MCF 10A (cell line): ENCODE measurements around the gene SGK1. TPM values are rescaled to one million over a fixed set of nuclear protein-coding genes. Genes with fewer than 3 reads are reported as not detected.

ENCODE experiments used
- BruUV-seq: library from RNA; stranded (reverse); fragments of 400-500 nt; replicated peaks from 2 replicates; lab custom pipeline; 2021; lab: Mats Ljungman, UMichigan
- CTCF ChIA-PET: fragments of 300-600 bp; sonication (Branson Sonifier 250); formaldehyde crosslinking; extraction: SDS; loops from one replicate; lab custom pipeline; 2021; ENCODE audit warnings: antibody characterized with exemption, inconsistent platforms; lab: Yijun Ruan, JAX
- POLR2A ChIA-PET: fragments of 300-600, 350-650 bp; sonication (Branson Sonifier 250); formaldehyde crosslinking; extraction: SDS; loops from one replicate; lab custom pipeline; 2020; ENCODE audit warnings: antibody characterized with exemption, inconsistent platforms; lab: Yijun Ruan, JAX
- DNase-seq: peaks from one replicate; pipeline ENCODE4 v3.0.0-alpha.2; 2018; ENCODE audit not compliant: unreplicated experiment
- H3K27ac Mint-ChIP-seq: one replicate; pipeline ENCODE4 v1.8.0; 2022; ENCODE audit warnings: mild to moderate bottlenecking, low read depth, mixed read lengths; ENCODE audit not compliant: unreplicated experiment
- H3K27me3 Mint-ChIP-seq: one replicate; pipeline ENCODE4 v1.8.0; 2022; ENCODE audit warnings: mixed read lengths; ENCODE audit not compliant: insufficient read depth, unreplicated experiment
- H3K36me3 Mint-ChIP-seq: one replicate; pipeline ENCODE4 v1.8.0; 2022; ENCODE audit warnings: mild to moderate bottlenecking, moderate library complexity, mixed read lengths; ENCODE audit not compliant: insufficient read depth, unreplicated experiment
- H3K4me1 Mint-ChIP-seq: one replicate; pipeline ENCODE4 v1.8.0; 2022; ENCODE audit warnings: mixed read lengths; ENCODE audit not compliant: insufficient read depth, unreplicated experiment
- H3K4me3 Mint-ChIP-seq: one replicate; pipeline ENCODE4 v1.8.0; 2022; ENCODE audit warnings: mild to moderate bottlenecking, moderate library complexity, mixed read lengths; ENCODE audit not compliant: unreplicated experiment
- H3K9me3 Mint-ChIP-seq: one replicate; pipeline ENCODE4 v1.8.0; 2022; ENCODE audit warnings: mixed read lengths; ENCODE audit not compliant: unreplicated experiment
- intact Hi-C: fragments of 100-400 bp; cut with micrococcal nuclease; formaldehyde crosslinking; loops from 2 replicates; pipeline ENCODE4 v1.14.1; 2022
- total RNA-seq: library from RNA; stranded (reverse); gene quantifications from 2 replicates; pipeline ENCODE4 v1.2.3, GENCODE V29; 2022
- TF ChIP-seq, protein P1 (sequence below): fragments of 200-600 bp; IDR thresholded peaks from one replicate; pipeline ENCODE4 v1.8.0; 2022; ENCODE audit warnings: antibody characterized with exemption, mild to moderate bottlenecking; ENCODE audit not compliant: unreplicated experiment

The SGK1 gene
- total RNA-seq, 1 experiment from 2014 or later: 30.8 TPM

DNA sequence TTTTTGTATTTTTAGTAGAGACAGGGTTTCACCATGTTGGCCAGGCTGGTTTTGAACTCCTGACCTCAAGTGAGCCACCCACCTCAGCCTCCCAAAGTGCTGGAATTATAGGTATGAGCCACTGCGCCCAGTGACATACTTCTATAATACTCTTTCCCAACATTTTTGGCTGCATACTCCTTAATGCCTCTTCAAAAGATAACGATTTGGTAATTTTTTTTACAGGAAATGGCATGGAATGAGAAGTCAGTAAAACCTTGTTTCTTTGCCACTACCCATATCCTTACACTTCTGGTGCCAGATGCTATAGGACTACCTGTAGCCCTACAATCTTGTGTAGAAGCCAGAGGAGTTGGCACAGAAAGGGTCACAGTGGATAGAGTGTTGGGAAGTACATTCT lies 41.4 kb upstream of the SGK1 start:
- peaks cover 20% of the 10 kb centered on the region for H3K4me1 Mint-ChIP-seq
- no peak overlapping the region for H3K27ac Mint-ChIP-seq
- peaks cover 5% of the 10 kb centered on the region for H3K9me3 Mint-ChIP-seq
- no peak for DNase-seq
- ChIA-PET POLR2A (no interaction called here), CTCF (interaction anchor here (0.6 kb wide), 1 partner anchor 8 kb away, joined by 3 read pairs; no protein-coding TSS in a partner anchor)
- H3K27me3 Mint-ChIP-seq: no peaks in the 10 kb centered on the region
- TF ChIP-seq, protein P1, sequence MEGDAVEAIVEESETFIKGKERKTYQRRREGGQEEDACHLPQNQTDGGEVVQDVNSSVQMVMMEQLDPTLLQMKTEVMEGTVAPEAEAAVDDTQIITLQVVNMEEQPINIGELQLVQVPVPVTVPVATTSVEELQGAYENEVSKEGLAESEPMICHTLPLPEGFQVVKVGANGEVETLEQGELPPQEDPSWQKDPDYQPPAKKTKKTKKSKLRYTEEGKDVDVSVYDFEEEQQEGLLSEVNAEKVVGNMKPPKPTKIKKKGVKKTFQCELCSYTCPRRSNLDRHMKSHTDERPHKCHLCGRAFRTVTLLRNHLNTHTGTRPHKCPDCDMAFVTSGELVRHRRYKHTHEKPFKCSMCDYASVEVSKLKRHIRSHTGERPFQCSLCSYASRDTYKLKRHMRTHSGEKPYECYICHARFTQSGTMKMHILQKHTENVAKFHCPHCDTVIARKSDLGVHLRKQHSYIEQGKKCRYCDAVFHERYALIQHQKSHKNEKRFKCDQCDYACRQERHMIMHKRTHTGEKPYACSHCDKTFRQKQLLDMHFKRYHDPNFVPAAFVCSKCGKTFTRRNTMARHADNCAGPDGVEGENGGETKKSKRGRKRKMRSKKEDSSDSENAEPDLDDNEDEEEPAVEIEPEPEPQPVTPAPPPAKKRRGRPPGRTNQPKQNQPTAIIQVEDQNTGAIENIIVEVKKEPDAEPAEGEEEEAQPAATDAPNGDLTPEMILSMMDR: no peak
- intact Hi-C loops: no loop called here
- no peak overlapping the region for H3K4me3 Mint-ChIP-seq
- no peaks in the 10 kb centered on the region for H3K36me3 Mint-ChIP-seq
- no TSS peak for BruUV-seq

DNA sequence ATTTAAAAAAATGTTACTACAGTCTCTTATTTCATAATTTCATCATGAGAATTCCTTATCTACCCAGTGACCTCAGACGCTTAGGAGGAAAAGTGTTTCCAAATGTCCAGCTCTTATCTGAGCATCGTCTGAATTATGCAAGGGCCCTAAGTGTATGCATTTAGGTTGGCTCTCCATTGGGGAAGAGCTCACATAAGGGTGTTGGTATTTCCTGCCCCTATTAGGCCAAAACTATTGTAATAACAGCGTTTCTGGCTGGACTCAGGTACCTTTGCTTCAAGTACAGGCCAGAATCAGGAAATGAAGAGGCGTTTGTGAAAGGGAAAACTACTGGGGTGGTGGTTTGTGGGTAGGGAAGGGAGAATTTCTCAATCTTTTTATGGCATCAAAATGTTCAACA lies 40.4 kb upstream of the SGK1 start:
- Mint-ChIP-seq H3K36me3 (no peaks in the 10 kb centered on the region), H3K27ac (peak overlapping the region; percentile 75), H3K27me3 (no peaks in the 10 kb centered on the region), H3K4me1 (peaks cover 17% of the 10 kb centered on the region), H3K9me3 (peaks cover 5% of the 10 kb centered on the region), H3K4me3 (no peak overlapping the region)
- TF ChIP-seq, protein P1: no peak
- BruUV-seq: no TSS peak
- intact Hi-C loops: no loop called here
- peak; percentile 53 for DNase-seq
- CTCF ChIA-PET: no interaction called here
- POLR2A ChIA-PET: interaction anchor here (0.7 to 2.1 kb wide), 2 partner anchors 9 to 11 kb away, joined by 3 to 5 read pairs; no protein-coding TSS in a partner anchor

DNA sequence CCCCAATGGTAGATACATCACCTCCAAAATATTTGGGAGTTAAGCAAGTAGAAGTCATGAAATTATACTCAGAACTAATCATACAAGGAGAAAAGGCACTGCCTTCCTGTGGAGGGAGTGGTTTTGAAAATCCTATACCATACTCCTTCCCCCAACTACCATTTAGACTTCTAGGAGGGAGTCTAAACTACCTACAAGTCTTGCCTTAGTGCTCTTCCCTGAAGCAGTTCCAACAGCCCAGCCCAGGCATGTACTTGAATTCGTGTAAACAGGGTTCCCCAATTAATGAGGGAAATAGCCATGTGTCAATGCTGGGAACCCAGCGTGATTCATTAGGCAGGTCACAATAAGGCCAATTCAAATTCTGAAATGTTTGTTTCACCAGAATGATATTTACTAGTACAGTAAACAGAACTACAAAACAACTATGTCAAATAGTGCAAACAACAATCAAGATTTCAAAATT lies 39.1 kb upstream of the SGK1 start:
- ChIA-PET POLR2A (interaction anchor here (0.6 to 2.1 kb wide), 2 partner anchors 8 to 24 kb away, joined by 3 to 5 read pairs; no protein-coding TSS in a partner anchor), CTCF (interaction anchor here (0.6 to 1.1 kb wide), 3 partner anchors 12 to 526 kb away, joined by 3 to 6 read pairs (median 4); no protein-coding TSS in a partner anchor)
- no peak overlapping the region for H3K27ac Mint-ChIP-seq
- H3K36me3 Mint-ChIP-seq: no peaks in the 10 kb centered on the region
- H3K27me3 Mint-ChIP-seq: no peaks in the 10 kb centered on the region
- intact Hi-C loops: no loop called here
- peaks cover 9% of the 10 kb centered on the region for H3K4me1 Mint-ChIP-seq
- H3K4me3 Mint-ChIP-seq: no peak overlapping the region
- no peak for DNase-seq
- H3K9me3 Mint-ChIP-seq: peaks cover 5% of the 10 kb centered on the region
- BruUV-seq: no TSS peak
- TF ChIP-seq, protein P1: no peak

DNA sequence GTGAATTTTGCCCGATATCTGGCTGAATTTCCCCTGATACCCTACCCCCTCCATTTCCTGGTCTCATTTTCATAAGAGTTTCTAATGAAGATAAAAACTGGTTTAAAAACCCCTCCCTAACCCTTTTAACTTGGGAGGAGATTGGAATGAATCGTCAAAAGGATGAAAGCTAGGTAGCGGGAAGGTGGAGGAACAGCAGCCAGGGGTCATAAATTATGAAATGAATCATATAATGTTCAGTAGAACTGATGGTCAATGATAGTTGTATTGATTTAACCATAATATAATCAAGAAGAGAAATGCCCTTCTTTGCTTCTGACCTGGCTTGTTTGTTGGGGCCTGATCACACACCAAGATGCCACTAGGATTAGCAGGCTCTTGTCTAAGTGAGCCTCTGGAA lies 38.5 kb upstream of the SGK1 start:
- DNase-seq: no peak
- no TSS peak for BruUV-seq
- POLR2A ChIA-PET: interaction anchor here (0.6 kb wide), 1 partner anchor 23 kb away, joined by 3 read pairs; no protein-coding TSS in a partner anchor
- Mint-ChIP-seq H3K4me1 (peaks cover 9% of the 10 kb centered on the region), H3K9me3 (peaks cover 5% of the 10 kb centered on the region), H3K4me3 (no peak overlapping the region), H3K27me3 (no peaks in the 10 kb centered on the region), H3K27ac (no peak overlapping the region), H3K36me3 (no peaks in the 10 kb centered on the region)
- CTCF ChIA-PET: interaction anchor here (0.6 to 1.1 kb wide), 2 partner anchors 177 to 526 kb away, joined by 4 to 6 read pairs; no protein-coding TSS in a partner anchor
- TF ChIP-seq, protein P1: no peak
- intact Hi-C loops: no loop called here
